T-helper 2 cell (primary cell): ENCODE measurements around the gene PAH.

Experiments used
- DNase-seq, 5 experiments: peaks; one replicate each; pipeline versions ENCODE4 v3.0.0 to v3.0.0-alpha.2; 2012 to 2022

The PAH gene

DNA sequence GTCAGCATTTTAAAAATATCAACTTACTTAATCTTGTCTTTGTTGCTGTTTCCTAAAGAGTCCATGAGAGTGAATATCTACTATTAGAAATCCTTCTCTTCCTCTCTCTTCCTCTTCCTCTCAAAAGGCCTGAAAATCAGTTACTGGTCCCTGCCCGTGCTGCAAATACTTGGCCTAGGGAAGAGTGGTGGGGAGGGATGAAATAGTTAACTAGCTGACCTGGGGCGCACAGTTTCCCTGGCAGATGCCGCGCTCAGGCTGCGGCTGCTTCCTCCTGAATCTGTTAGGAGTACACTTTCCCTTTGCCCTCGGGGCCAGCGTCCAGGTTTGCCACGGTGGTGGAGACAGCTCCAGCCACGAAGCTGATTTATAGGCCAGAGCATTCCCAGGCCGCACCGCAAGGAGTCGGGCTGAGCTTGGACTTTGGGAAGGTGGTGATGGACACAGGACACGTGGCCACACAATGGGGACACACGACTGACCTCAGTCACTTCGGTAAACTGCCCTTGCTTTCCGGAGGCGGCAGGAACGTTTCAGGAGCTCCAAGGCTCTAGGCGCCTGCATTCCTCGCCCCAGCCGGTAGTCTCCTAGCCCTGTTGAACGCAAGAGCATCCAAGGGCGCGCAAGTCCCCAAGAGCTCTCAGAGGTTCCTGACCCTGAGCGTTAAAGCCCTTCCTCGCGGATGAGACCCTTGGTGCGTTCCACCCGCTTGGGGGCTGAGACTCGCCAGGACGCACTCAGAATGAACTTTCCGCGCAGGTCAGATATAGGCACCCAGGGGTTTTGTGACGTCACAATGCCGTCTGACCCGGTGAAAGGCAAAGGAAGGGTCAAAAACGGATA, 33.3 kb upstream of the PAH start:
- no peak for DNase-seq

DNA sequence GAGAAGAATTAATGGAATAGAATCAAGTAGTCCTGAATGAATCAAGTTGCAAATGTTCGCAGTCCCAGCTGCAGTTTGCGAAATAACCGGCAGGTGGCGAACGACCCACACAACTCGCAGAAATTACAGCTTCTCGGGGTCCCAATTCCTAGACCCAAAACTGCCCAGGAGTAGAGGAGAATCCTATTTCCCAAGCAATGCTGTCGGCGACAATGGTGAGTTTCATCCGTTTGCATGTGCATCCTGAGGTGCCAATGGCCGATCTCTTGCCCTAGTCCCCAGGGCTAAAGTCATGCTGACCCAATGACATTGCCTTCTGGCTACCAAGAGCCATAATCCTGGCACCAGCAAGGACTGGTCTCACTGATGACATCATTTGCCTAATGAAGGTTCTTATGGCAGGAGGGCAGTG, 31.9 kb upstream of the PAH start:
- peak in 3 of 5 experiments; percentile 19 to 38 (median 22) for DNase-seq

DNA sequence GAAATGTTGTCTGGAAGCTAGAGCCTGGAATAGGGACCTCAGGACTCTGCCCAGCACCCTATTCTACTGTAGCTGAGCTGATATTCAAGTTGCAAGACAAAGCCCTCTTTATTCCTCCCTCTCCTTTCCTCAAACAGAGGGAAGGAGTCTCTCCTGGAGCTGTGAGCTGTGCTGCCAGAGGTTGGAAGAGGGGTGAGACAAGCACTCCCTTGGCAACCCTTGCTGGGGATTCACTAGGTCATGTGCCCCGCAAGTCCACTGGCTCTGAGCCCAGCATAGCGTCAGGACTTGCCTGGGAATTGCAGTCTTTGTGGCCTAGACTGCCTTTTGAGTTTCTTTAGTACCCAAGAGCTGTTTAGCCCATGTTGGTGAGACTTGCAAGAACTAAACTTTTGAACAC, 29.0 kb upstream of the PAH start:
- DNase-seq: no peak

DNA sequence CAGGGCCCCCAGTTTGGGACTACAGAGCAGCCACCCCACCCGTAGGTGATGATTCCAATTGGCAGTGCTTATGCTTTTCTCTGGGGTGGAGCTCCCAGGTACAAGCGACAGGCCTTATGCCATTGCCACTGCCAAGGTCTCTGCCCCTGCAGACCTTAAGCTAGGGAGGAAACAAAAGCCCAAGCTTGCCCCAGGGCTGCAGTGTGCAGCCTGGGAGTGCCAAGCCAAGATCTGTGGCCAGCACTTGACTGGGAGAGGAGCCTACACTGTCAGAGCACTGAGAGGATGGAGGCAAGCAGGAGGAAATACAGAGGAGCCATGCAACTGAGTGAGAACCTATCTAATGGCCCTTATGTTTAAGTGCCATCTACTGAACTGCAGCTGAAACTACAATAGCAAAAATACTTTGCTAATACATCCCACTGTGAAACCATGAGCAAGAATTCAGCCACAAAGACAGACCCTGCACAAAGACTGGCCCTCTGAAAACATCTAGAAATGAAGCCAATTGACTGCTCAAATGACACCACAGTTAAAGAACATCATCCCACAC, 22.7 kb upstream of the PAH start:
- DNase-seq: no peak

DNA sequence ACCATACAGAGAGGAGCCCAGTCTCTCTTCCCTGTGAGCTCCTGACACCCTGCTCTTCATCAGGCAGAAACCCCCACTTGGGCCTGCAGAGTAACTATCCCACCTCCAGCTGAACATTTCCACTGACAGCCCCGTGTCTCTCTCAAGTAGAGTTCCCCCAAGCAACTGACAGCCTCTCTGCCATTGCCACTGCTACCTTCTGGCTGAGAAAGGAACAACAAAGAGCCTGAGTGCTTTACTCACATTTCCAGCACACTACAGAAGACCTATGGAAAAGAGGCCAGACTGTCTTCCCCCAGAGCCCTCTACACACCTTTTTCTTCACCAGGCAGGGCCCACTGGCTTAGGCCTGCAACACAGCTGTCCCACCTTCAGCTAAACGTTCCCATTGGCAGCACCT, 22.0 kb upstream of the PAH start:
- DNase-seq: no peak

DNA sequence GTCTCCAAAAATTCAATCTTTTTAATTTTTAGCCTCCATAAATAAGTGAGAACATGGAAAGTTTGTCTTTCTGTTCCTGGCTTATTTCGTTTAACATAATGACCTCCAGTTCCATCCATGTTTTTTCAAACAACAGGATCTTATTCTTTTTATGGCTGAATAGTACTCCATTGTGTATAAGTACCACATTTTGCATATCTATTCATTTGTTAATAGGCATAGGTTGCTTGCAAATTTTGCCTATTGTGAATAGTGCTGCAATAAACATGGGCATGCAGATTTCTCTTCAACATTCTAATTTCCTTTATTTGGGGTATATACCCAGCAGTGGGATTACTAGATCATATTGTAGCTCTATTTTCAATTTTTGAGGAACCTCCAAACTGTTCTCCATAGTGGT, 16.1 kb upstream of the PAH start:
- DNase-seq: no peak

DNA sequence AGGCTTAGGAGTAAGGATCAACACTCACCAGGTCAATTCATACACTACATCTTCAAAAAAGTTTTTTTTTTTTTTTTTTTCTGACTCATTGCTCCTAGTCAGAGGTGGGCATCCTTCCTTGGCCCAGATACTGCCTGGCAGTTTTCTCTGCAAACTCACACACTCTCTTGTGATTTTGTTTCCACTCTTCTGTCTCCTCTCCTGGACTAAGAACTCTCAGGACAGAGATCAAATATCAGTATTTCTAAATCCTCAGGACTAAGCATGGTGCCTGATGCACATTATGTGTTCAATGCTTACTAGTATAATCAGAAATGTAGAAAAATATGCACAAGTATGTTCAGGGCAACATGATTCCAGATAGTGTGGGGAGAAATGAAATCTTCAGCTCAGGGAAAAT, 10.2 kb upstream of the PAH start:
- DNase-seq: no peak

DNA sequence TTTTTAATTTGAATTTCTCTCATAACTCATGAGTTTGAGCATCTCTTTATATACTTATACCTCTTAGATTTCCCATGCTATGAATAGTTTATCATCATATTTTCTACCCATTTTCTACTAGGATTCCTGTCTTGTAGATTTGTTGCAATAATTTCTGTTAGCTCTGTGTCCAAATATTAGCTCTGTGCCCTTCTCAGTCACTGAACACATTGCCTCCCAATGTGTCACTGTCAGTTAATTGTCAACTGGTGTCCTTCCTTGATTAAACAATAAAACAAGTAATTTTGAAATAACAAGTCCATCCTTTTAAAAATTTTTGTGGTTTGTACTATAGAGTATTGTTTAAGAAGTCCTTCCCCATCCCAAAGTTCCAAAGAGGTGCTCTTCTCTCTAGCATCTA, 4.2 kb upstream of the PAH start:
- no peak for DNase-seq

DNA sequence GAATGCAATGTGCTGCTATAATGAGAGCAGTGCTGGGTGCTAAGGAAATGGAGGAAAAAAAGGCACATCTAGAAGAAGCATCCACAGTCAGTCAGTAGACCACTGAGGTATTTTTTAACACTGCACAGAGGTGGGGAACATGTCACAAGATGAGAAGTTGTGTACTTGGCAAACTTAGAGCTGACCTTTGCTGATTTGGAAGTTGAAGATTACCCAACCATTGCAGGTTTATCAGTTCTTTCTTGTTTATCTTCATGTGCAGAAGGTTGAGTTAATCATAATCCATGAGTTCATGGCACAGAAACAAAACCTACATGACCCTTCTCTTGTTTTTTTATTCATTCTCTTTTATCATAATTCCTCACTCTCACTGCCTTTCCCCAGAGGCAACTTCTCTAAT, 3.2 kb upstream of the PAH start:
- no peak for DNase-seq

DNA sequence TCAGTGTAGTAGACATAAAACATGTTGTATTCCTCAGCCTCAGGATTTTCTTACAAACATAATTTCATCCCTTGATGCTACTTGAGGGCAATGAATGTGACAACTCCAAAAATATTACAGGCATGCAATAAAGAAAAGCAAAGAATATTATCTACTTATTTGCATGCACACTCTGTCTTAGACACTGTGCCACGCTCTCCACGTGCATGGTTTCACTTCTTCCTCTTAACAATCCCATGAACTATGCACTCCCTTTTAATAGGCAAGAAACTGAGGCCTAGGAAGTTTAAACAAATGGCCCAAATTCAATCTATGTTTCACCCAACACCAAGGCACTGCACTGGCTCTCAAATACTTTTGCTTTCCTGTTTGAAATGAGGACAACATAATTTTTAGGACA, 1.8 kb upstream of the PAH start:
- DNase-seq: no peak

DNA sequence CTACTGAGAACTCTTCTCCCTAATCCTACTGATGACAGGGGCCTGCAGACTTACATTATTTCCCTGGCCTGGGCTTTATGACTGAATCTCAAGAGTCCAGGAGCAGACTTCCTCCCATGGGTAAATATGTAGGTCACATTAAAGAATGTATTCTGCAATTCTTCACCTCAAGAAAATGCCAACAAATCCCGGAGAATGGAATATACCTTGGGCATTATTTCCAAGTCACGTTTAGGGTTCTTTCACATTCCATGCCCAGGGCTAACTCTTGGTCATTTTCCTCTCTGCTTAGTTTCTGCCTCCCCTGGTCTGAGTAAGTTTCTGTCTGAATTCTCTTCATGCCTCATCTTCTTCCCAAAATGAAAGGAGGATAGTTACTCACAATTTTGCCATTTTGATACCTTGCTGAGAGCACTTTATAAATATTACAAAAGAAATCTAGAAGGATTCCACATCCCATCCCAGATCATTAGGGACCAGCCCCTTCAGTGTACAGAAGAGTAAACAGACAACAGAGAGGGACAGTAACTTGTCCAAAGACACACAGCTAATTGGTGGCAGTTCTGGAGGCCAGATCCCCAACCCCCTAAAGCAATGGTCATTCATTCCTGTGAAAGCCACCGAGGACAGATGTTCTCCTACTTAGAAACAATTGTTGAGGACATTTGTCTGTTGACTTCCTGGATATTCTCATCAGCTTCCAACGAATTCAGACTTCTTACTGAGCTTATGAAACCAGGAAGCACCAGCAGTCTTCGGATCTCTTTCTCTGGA, 605 bp downstream of the PAH start:
- no peak for DNase-seq

DNA sequence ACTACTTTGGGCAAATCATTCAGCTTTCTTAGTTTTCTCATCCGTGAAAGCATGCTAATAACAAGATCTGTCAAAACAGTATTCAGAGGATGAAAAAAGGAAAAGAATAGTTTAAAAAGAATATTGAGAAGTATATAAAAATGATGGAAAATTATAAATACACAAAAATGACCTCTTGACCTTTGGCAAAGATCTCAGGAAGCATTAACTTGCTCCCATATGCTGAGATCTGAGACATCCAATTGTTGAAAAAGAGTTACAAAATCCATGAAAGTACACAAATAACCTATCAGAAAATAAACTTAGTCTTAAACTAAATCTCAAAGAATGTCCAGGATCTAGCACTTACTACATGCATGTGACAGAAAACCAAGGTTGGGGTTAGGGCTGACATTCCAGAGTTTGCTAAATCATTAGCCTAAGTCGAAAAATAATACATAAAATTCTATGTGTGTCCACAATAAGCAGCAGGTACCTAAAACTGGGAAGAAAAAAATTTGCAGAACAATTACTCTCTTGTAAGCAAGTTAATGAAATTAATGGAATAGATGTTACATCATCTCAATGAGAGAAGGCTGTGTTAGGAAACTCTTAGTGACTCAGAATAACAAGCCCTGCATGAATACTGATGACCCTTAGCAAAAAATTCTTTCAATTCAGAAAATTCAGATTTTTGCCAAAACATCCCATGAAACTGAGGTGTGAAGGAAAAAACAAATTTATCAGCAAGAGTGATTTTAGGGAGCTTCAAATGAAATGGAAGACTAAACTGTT, 3.4 kb downstream of the PAH start:
- no peak for DNase-seq

DNA sequence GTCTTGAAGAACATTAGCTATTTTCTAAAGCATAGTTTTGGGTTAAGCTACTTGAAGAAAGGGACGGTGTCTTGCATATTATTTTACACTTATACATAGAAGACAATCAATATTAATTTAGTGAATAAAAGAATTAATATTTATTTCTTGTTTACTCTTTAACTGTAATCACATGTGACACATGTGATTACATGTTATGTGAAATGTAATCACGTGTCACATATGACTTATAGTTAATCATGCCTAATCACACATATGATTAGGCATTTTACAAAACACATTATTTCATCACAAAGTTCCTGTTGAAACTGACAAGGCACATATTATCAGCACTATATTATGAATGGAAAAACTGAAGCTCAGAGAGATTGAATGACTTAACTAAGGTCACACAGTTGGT, 4.8 kb downstream of the PAH start:
- DNase-seq: no peak

DNA sequence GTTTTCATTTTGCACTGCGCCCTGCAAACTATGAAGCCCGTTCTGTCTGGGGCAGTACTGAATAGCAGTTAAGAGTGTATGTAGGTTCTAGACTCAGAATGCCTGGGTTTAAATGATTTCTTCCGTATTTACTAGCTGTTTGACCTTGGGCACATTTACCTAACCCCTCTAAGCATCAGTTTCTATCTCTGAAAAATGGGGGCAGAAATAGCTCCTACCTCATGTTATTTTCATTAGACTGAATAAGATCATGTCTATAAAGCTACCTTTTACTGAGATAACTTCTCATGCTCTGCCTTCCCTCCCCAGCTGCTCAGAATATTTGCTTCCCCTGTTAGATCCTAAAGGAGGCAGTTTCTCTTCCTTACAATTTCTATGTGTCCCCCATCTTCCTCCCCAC, 5.7 kb downstream of the PAH start:
- no peak for DNase-seq

DNA sequence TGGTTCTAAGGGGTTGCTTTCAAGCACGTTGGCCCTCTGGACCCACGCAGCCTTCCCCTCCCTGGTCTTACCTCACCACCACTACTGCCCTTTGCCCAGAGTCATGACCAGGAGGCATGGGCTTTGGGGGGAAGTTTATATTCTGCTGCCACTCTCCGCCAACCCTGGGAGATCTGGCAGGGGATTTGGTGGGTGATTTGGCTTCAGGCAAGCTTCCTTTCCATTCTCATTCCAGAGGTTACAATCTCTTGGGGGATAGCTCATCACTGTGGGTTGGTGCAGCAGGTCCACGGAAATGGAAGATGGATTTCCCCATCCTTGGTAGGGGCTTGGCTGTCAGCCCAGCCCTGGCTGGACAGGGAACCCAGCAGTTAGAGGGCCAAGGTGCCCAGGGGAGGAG, 6.3 kb downstream of the PAH start:
- no peak for DNase-seq

DNA sequence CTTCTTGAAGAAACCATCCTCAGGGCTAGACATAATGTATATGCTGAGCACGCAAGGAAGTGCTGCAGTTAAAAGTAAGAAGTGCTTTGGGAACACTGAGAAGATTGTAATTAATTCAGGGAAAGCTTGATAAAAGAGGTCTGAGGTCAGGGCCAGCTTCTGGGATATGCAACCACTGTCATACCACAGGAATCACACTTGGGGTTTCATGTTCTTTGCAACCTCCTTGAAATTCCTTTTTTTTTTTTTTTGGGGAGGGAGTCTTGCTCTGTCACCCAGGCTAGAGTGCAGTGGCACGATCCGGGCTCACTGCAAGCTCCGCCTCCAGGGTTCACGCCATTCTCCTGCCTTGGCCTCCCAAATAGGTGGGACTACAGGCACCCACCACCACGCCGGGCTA, 6.9 kb downstream of the PAH start:
- DNase-seq: no peak

DNA sequence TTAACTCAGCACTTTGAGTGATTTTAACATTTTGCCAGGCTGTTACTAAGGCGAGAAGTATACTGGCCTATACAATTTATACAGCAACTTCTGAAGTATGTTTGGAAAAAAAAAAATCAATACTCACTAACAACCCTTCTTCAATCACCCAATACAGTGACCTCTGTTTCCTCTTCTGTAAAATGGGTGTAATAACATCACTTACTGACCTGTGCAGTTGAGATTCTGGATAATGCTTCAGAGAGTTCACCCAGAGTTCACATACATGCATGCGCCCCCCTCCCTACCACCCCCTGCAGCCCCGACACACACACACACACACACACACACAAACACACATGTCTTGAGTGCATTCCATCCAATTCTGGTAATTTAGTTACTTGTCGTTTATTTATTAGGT, 9.1 kb downstream of the PAH start:
- no peak for DNase-seq

DNA sequence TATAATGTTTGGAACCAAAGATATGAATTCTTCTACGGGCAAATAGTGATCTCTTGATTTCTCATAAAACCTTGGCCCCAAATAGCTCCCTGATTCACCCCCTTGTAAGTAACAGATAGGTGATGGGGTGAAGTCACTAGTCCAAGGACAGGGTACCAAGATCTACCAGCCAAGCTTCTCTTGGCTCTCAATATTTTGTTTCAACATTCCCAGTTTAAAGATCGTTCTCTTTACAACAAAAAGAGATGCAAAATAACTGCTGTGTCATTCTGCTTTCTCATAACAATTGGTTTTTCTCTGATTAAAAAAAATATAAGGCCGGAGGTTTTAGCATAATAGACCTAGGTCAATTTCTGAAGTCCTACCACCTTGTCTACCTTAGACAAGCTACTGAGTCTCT, 11.8 kb downstream of the PAH start:
- no peak for DNase-seq

DNA sequence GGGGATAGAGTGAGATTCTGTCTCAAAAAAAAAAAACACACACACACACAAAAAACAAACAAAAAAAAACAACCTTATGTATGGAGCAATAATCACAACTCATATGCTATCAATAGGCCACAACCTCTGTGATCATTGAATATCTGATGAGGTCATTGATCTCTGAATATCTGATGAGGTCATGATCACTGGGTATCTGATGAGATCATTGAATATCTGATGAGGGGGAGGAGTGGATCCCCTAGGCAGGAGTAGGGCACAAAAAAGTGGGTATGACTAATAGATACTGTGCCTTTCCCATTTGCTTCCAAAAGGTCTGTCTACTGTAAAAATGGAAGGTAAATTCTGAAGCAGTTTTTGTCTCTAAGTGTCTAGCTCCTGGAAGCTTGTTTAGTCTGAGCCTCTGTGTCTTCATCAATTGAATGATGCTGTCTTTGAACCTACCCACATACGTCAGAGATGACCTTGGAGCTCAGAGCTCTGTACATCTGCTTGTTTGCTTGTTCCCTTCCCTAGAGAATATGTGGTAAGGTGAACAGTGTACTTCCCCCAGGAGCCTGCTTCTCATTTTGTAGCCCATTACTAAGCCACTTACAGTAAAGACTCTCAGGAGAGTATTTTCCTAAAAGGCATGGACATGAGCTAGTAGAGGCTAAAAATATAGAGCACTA, 13.6 kb downstream of the PAH start:
- no peak for DNase-seq

DNA sequence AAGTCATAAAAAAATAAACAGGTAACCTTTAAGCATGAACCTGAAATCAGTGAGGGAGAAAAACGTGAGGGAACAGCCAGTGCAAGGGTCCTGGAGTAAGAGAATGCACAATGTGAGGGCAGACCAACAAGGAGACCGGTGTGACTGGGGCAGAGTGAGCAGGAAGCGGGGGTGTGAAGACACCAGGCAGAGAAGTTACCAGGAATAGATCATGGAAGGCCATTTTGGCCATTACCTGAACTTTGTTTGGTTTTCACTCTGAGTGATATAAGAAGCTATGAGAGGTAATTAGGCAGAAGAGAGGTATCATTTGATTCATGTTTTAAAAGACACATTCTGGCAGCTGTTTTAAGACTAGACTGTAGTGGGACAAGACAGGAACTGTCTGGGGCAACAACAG, 15.0 kb downstream of the PAH start:
- DNase-seq: no peak

DNA sequence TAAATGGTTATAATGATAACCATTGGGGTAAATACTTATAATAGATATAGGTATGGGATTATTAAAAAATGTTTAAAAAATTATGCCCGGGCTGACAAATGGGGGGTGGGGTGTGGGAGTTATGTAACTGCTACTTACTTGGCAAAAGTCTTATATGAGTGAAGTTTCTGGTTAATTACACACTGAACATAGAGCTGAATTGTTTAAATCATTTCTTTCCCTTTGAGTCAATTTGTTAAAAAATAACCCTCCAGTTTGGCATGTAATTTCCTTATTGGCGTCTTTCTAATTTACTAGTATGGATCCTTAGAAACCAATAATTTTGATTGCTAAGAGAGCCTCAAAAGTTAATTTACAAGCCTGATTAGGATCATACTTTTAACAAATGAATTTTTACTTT, 16.7 kb downstream of the PAH start:
- DNase-seq: no peak

DNA sequence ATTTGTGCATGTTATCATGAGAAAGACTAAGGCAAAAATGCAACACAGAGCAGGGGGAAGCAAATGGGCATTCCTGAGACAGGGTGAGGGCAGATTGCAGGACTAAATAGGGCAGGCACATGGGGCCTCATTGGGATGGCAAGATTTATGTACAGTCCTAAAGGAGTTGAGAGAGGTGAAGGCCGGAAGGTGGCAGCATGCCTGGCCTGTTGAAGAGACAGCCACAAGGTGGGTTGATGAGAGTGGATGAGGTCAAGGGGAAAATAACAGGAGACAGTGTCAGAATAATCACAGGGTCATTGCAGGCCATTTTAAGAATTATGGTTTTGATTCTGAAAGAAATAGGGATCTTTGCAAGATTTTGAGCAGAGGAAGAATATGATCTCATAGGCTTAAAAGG, 21.0 kb downstream of the PAH start:
- no peak for DNase-seq

DNA sequence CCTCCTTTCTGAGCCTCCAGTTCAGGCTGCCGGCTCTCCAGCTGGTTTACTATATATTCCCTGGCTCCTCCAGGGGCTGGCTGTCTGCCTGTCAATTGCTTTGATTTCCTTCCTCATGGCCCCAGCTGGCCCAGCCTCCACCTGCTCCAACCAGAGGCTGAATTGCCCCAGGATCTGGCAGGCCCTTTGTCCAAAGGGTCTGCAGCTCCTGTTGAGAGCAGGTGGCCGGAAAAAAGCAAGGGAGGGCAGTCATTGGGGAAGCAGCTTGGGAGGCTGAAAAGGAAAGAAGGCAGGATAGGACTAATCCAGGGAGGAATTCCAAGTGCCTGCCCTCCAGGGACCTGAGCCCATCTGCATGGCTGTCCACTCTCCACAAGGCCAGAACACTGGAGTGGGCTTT, 25.3 kb downstream of the PAH start:
- DNase-seq: no peak
